HG03064 (cell line): Measurements from ENCODE around the gene KCNG2.

ENCODE experiments used
- ATAC-seq: cut with Tn5 transposase; IDR thresholded peaks from one replicate; pipeline ENCODE4 v1.9.1; 2021; ENCODE audit warnings: low read depth; ENCODE audit not compliant: unreplicated experiment

The KCNG2 gene

DNA sequence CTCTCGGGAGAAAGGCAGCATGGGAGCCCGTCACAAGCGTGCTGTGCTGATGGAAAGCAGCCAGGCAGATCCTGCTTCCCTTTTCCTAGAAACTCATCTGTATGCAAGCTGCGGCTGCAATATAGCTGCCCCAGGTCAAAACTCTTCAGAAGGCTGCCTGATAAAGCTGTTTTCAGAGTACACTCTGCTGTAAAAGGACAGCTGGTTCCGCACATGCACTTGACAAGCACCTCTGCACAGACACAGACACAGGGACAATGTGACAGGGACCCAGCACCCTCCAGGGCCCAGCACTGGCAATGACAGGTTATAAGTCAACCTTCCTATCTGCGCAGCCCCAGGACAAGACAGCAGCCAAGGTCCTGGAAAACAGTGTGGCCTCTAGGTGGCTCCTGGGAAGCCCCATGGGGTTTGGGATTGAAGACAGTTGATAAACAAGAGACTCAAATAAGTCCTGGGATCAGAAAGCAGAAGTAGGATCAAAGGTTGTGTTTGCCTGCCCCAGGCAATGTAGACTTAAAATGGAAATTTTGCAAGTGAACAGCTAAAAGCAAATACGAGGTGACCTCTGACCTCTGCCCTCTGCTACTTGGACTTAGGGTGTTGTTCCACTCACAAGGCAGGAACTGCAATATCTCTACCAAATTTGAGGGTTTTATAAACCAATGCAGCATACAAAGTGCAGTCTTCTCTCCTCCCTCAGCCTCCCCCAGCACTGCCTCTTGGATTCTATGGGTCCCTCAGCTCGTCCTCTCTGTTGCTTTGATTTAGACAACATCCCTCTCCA, 136.8 kb downstream of the KCNG2 start:
- ATAC-seq, result no peak

- ATAC-seq, result no peak
These were observed 137.4 kb downstream of the KCNG2 start for GRCh38 chr18:79935098-79935480.

- ATAC-seq, result no peak
These were observed 137.8 kb downstream of the KCNG2 start for GRCh38 chr18:79935499-79935898.

GRCh38 chr18:79935925-79936324, 138.2 kb downstream of the KCNG2 start:
- ATAC-seq, result no peak

DNA sequence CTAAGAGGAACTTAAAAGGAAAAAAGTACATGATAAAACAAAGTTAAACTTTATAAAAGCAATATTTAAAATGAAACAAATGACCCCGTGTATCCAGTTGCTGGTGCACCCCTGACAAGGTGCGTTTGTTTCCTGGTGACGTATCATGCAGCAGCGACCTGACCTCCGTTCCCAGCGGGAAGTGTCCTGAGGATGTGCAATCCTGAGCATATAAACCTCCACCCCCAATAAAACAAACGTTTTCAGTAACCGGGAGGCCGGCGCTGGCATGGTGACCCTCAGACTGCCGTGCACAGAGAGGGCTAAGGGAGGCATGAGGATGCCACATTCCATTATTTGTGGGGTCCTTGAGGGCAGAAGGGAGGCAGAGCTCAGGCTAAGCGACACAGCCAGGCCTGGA, 138.9 kb downstream of the KCNG2 start:
- ATAC-seq, result no peak

- no peak for ATAC-seq
These were observed 139.5 kb downstream of the KCNG2 start for GRCh38 chr18:79937103-79937860.

DNA sequence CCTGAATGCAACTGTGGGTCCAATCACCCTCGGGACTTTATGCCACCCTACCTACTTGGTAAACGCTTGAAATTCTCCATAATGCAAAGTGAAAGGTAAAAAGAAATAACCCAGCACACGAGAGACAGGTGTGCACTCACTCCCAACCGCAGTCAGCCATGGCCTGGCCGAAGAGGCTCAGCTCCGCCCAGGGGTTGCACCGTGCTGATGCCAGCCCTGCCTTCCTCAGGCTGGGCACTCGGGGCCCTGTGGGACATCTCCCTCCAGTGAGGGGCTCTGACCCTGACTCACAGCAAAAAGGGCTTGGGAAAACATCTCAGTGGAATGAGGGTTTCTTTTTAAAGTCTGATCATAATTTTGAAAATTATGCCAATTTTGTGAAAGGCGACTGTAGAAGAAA, 140.5 kb downstream of the KCNG2 start:
- no peak for ATAC-seq

DNA sequence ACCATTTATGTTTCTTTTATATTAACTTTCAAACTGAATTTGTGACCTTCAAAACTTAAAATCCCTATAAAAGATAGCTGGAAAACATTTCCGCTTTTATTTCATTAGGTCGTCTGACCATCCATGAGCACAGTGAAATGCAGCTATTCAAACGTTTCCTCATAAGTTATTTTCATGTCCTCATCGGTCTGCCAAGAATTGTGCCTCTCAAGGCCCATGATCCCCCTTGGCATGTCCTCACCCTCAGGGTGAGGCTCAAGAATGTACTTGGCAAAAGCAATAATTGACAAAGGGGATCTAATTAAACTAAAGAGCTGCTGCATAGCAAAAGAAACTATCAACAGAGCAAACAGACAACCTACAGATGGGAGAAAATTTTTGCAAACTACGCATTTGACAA, 141.4 kb downstream of the KCNG2 start:
- ATAC-seq, result no peak

DNA sequence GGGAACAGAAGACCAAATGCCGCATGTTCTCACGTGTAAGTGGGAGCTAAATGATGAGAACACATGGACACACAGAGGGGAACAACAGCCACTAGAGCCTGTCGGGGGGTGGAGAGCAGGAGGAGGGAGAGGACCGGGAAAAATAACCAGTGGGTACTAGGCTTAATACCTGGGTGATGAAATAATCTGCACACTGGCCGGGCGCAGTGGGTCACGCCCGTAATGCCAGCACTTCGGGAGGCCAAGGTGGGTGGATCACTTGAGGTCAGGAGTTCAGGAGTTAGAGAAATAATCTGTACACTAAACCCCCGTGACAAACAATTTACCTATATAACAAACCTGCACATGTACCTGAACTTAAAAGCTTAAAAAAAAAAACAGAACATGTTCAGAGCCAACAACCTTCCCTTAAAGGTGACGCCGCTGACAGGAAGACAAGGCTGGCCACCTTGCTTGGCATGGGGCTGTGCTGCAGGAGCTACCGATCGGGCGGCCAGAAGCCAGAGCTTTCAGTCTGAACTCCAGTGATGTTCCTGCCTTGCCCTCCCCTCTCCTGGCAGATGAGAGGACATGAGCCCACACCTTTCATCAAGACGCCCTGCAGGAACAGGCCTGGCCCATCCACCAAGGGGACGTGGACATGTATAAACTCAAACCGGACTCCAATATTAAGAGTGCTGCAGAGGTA, 142.5 kb downstream of the KCNG2 start:
- no peak for ATAC-seq

DNA sequence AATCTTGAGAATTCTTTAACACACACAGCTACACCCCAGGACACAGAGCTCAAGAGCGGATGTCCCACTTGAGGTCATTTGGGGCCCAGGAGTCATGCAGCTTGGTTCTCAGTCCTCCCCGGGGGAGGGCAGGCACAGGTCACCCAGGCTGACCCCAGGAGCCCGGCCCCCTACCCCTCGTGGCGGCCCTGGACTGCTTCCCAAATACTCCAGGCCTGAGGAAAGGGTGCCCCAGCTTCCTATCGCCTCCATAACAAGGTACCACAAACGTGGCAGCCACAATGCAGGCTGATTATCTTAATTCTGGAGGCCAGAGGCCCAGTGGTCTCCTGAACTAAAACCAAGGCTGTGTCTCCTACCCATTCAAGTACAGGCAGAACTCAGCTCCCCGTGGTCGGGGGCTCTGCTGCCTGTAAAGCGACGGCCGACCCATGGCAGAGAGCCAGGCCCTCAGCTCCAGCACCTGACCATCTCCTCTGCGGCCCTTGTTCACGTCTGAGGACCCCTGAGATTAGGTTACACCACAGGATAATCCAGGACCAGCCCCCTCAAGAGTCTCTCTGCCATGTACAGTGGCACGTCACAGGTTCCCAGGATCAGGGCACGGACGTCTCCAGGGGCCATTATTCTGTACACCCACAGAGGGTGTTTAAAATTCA, 143.2 kb downstream of the KCNG2 start:
- ATAC-seq, result no peak

DNA sequence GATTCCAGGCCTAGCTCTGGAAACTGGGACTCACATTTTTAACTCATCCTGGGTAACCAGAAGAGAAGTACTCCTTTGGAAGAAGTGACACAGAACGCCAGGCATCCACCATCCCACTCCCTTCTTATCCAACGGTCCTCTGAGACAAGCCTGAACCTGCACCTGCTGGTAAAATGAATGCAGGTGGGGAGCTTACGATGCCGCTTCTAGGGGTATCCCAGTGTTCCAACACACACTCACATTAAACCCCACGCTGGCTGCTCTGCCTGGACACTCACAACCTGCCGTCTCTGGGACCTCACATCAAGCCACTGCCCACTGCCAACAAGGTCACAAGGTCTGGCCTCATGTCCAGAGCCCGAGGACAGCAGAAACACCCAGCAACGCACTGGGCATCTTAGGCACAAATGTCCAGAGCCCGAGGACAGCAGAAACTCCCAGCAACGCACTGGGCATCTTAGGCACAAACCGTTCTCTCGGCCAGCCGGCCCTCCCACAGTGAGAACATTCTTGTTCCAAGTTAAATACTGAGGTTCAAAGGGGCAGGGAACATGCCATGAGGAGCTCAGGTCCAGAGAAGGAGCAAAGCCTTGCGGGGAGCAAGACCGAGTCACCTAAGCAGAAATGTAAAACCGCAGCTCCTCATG, 143.9 kb downstream of the KCNG2 start:
- ATAC-seq, result no peak

DNA sequence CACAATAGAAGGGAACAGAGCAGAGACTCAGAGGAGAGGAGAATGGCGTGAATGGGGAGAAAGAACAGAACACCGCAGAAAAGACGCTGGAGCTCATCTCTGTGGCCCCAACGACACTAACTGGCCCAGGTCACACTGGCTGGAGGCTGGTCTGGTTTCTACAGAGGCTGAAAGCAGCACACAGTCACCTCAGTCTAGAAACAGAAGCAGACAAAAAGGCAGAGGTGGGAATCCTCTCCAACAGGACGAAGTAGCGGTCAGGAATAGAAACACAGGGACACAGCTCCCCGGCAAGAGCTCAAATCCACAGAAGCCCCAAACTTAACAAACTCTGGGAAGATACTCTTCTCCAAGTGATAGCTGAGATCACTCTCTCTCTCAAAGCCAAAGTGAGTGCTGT, 144.5 kb downstream of the KCNG2 start:
- no peak for ATAC-seq

DNA sequence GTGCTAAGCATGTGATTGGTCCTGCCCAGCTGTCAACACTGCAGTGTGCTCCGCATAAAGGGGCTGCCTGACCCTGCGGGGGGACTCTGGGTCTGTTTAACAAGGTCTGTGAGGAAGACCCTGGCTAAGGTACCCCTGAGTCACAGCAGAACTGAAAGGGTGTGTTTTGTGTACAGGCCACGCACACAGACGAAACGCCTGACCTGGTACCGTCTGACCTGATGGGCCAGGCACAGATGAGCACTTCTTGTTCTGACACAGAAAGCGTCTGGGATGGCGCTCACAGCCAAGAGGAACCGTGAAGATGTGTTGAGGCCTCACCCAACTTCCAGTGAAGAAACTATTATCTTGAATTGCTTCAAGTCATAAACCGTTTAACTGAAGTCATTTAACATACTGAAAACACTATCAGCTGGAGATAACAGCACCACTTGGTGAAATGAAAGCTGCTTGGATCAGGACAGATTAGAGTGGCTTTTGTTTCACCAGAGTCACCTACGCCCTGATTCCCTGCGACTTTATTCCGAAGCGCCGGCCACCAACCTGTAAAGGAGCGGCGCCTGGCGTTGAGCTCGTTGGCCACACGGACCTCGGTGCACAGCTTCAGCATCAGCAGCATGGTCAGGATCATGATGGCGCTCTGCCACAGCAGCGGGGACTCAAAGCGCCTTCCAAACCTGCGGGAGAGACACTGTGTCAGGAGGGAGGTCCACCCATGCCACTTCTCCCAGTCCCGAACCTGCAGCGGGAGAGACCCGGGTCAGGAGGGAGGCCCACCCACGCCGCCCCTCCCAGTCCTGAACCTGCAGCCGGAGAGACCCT, 145.3 kb downstream of the KCNG2 start:
- no peak for ATAC-seq

DNA sequence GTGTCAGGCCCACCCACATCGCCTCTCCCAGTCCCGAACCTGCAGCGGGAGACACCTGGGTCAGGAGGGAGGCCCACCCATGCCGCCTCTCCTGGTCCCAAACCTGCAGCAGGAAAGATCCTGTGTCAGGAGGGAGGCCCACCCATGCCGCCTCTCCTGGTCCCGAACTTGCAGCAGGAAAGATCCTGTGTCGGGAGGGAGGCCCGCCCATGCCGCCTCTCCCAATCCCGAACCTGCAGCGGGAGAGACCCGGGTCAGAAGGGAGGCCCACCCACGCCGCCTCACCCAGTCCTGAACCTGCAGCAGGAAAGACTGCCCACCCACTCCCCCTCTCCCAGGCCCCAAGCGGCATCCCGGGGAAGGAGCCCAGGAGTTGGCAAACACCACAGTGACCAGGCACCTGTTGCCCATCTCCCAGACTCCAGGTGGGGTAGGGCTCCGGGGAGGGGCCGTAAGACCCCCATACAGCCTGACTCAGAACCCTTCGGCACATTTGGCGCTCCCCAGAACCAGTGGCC, 145.9 kb downstream of the KCNG2 start:
- ATAC-seq, result no peak

DNA sequence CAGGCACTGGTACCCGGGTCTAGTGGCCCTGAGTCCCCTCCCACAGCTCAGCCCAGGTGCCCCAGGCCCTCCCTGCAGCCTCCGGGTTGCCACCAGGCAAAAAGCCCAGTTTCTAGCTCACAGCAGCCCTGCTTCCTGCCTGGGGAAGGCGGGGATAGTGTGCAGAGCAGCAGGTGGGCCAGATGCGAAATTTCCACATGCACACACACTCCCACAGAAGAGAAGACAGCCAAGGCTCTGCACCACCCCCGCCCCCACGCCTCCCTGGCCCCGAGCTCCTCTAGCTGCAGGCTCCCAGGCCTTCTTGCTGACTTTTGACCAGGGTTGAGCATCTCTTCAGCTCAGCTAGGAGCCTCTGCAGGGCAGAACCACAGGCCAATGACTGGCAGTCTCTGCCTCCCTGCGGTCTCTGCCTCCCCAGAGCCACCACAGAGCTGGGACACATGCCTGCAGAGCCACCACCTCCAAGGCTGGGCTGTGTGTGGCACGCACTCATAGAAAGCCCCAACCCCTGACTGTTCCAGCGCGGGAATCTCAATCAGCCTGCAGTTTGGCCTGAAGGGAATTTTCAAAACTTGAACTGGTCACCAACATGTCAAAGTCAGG, 146.5 kb downstream of the KCNG2 start:
- no peak for ATAC-seq

GRCh38 chr18:79944746-79945117, 147.0 kb downstream of the KCNG2 start:
- ATAC-seq, result no peak

DNA sequence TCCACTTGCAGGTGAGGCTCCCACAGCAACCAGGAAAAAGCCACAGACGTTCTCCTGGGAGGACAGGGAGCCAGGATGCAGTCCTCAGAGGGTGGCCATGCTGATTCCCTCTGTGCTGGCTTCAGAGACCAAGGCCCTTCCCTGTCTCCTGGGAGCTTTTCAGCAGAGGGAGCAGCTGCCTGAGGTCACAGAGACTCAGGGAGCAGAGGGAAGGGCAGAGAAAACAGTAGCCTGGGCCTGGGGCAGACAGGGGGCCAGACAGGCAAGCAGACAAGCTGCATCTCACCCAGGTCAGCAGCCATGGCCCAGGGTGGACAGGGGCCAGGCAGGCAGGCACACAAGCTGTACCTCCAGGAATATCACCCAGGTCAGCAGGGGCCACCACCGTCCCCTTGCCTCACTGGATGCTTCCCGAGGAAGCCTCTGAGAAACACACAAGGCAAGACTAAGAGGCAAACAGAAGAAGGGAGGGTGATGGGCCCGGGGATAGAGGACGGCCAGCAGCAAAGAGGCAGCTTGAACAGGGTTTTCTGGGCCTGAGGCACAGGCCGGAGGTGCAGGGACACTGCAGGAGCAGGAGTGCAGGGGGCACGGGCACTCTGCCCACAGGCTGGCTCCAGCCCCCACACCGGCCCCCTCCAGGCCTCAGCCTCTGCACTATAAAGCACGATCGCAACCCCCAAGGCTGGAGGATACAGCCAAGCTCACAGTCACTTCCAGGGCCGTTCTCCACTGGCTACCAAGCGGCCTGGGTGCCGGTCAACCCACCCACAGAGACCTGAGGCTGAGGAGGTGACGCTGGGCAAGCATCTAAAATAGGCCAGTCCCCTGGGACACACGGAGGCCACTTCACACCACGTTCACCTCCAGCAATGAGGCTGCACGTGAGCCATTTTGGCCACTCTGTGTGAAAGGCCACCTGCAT, 147.6 kb downstream of the KCNG2 start:
- ATAC-seq, result no peak
